Activated CD8-positive, alpha-beta memory T cell treated with anti-CD3 and anti-CD28 coated beads, Interleukin-2, amount 50 U/mL, for 4 hours (primary cell): Measurements from ENCODE around the gene AK3.
A peak's percentile ranks its signal among the peaks of the same experiment; 100 is the strongest.
"Not testable (repeated sequence)": the region's sequence is repeated elsewhere in the genome, so short reads cannot be mapped to it uniquely, and the experiment has no call there.

ENCODE experiments used
- DNase-seq: peaks from one replicate; pipeline ENCODE4 v3.0.0-alpha.2; 2020

AK3 gene

GRCh38 chr9:4662989-4663792 lies 77.8 kb downstream of the AK3 start:
- DNase-seq = no peak

GRCh38 chr9:4662108-4662988 lies 78.7 kb downstream of the AK3 start, which contains the start of gene PLPP6:
PLPP6 (plus strand) TSS chr9:4662294; CDS start chr9:4662376, 82 bp downstream.
- peak; percentile 67 for DNase-seq

DNA sequence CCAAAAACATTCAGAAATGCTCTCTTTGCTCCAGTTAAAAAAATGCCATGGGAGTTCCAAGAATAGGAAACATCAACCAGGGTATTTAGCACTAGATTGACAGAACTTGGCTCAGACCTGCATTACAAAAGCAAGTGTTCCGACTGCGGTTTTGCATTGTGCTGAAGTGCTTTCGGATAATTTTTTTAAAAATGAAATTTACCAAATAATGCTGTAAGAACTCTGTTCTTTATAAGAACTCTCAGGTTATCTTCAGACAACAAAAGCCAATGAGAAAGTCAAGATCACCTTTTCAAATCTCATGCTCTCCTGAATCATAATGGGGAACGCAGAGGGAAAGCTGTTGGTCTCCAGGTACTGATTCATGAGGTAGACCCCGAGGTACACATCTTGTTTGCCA lies 79.4 kb downstream of the AK3 start:
- no peak for DNase-seq

DNA sequence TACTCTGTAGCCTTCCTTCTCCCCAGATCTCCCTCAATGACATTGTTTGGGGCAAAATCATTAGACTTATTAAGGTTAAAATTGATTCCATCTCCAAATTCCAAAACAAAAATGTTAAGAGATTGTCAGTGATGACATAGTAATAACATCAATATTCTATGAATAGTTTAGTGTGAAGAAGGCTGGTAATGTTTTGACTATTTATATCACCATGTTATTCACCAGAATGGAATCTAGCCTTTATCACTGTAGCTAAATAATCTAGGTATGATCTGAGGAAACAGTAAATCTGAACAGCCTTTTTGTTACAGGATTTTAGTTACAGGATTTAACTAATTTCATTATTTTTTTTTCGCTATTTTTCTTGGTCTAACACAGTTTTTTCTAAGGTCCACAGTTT lies 79.8 kb downstream of the AK3 start:
- no peak for DNase-seq

DNA sequence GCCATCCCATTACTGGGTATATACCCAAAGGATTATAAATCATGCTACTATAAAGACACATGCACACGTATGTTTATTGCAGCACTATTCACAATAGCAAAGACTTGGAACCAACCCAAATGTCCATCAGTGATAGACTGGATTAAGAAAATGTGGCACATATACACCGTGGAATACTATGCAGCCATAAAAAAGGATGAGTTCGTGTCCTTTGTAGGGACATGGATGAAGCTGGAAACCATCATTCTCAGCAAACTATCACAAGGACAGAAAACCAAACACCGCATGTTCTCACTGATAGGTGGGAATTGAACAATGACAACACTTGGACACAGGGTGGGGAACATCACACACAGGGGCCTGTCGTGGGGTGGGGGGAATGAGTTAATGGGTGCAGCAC lies 80.3 kb downstream of the AK3 start:
- DNase-seq = not testable (repeated sequence)
